ENCODE data around the gene IGSF3.
"Not testable (repeated sequence)": the region's sequence is repeated elsewhere in the genome, so short reads cannot be mapped to it uniquely, and the experiment has no call there.

IGSF3 gene

GRCh38 chr1:116595065-116595840 is 72.3 kb downstream of the IGSF3 start:
- not testable (repeated sequence) for DNase-seq

GRCh38 chr1:116593977-116594376 is 73.6 kb downstream of the IGSF3 start:
- DNase-seq = not testable (repeated sequence)

- not testable (repeated sequence) for DNase-seq
These were observed 74.1 kb downstream of the IGSF3 start for GRCh38 chr1:116593401-116593800.

DNA sequence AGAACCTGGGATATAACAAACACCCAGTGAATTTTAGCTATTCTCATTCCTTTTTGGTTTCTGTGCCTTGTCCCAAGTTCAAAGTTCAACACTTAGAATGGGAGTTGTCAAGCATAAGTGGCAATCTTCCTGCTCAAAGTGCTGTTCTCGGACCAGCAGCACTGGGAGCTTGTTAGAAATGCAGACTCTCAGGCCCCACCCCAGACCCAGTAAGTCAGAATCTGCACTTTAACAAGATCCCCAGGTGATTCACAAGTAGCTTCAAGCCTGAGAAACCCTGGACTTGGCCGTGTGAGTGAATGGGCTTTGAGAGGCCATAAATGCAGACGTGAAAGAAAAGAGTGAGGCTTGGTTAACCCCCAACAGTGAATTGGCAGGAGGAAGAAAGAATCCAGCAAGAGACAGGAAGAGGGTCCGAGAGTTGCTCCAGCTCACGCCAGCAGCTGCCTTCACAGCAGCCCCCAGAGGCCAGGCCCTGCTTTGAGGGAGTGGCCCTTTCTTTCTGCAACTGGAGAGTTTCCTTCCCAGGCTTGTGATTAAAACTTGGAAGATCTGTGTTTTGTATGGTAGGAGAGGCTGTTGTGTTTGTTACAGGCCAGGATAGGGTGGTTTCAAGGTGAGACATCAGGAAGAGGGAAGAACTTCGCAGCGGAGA is 75.5 kb downstream of the IGSF3 start:
- DNase-seq = not testable (repeated sequence)

- not testable (repeated sequence) for DNase-seq
These were observed 76.3 kb downstream of the IGSF3 start for GRCh38 chr1:116591006-116591950.

DNA sequence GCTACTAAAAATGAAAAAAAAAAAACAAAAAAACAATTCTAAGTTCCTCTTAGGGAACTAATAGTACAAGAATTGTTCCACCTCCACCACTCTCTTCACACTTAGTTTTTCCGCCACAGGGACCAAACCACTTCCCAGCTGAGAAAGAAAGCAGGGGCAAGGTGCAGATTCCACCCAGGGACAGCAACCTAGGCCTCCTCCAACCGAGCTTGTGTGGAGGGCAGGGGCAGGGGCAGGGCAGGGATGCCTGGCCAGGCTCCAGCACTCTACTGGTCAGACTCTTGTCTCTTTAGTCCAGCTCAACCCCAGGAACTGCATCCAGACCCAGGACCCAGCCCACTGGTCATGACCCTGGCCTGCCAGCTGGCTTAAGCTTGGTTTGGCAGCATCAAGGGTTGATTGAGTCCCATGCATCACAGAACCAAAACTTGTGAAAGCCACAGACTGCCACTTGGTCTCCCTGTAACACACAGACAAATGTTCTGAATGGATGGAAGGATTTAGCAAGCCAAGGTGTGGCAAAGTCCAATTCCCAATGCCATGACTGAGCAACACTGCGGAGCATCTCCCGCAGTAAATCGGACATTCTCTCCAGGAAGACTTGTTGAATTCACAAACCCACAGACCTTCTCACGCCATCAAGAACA is 77.1 kb downstream of the IGSF3 start:
- not testable (repeated sequence) for DNase-seq

- not testable (repeated sequence) for DNase-seq
These were observed 78.3 kb downstream of the IGSF3 start for GRCh38 chr1:116589101-116589735.

GRCh38 chr1:116587501-116588227 is 79.9 kb downstream of the IGSF3 start:
- DNase-seq = no peak

- no peak for DNase-seq
These were observed 80.8 kb downstream of the IGSF3 start for GRCh38 chr1:116586741-116587143.

GRCh38 chr1:116585886-116586285 is 81.6 kb downstream of the IGSF3 start:
- no peak for DNase-seq

GRCh38 chr1:116581323-116581885 is 86.1 kb downstream of the IGSF3 start:
- no peak for DNase-seq

DNA sequence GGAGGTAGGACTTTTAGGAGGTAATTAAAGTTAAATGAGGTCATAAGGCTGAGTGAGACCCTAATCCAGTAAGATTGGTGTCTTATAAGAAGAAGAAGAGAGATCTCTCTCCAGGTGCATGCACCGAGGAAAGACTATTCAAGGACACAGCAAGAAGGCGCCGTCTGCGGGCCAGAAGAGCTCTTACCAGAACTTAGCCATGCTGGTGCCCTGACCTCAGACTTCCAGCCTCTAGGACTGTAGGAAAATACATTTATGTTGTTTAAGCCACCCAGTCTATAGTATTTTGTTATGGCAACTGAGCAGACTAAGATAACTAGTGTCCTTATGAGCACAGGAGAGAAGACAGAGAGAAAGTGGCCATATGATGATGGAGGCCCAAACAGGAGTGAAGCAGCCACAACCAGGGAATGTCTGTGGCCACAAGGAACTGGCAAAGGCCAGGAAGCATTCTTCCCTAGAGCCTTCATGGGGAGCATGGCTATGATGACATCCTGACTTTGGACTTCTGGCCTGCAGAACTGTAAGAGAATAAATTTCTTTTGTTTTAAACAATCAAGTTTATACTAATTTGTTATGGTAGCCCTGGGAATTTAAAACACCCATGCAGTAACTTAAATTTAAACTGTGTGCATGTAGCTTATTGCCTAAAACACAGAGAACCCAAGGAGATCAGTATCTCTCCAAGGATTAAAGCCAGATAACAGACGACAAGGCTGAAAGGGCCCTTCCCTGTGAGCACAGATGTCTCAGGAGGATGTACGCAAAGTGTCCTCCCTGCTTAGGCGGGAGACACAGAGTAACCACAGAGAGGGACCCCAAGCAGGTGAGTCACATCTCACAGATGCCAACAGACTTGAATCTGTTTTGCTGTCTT is 86.8 kb downstream of the IGSF3 start:
- DNase-seq = no peak

DNA sequence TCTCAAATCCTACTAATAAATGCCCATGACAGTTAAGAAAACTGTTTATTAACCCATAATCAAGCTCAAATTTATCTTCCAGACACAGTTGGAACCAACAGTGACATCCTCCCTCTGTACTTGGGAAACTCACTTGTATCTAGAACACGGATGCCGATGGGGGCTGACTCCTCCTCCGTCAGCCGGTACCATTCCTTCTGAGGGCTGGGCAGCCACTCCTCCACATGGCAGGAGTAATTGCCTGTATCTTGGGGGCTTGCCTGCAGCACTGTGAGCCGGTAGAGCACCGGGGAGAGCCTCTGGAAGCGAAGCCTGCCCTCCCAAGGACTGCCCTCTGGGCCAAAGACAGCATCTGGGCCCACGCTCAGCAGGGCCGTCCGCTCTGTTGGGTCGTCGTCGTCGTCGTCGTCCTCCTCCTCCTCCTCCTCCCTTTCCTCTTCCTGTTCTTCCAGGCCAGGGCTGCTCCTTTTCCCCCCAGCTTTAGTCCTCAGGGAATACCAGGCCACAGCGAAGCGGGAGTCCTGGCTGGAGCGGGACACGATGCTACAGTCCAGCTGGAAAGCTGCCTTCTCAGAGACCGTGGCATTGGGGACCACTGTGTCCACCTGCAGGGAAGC is 88.2 kb downstream of the IGSF3 start:
- DNase-seq = no peak

DNA sequence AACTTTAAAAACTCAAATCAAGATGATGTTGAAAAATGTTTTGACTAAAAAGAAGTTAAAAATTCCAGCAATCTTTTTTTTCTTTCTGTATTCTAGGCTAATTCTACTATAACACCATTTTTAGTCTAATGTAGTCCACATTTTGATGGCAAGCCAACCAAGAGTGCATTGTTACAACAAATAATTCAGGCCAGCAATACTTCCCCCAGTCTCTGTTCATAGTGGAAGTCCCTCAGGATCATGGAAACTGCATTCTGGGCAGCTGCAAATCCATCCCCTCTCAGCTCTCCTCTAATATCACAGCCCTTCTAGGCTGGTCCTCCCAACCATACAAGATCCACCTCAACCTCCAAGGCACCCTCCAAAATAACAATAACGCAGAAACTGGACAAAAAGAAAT is 89.0 kb downstream of the IGSF3 start:
- no peak for DNase-seq

DNA sequence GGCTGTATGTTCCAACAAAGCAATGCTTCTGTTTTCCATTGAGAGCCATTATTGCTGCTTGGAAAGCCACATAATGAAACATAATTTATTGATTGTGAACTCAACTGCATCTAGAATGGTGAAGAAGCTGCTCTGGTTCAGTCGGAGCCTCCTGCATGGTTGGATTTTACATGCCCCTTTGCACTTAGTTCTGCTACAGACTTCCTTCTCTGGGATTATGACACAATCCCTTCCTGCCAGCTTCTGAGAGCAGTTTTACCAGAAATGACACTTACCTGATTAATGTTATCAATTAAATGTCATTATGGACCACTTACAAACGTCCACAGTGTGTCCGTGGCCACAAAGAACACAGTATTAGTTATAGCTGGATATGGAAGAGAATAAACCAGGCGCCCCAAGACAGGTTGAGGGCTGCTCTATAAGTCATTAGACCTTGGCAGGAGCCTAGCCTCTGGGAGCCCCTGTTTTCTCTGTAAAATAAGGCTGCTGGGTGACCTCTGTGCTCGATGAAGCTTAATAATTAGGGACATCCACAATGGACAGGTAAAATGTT is 89.7 kb downstream of the IGSF3 start:
- DNase-seq = no peak

GRCh38 chr1:116574581-116575291 is 92.8 kb downstream of the IGSF3 start:
- DNase-seq = peak; percentile 49

GRCh38 chr1:116573431-116574095 is 94.0 kb downstream of the IGSF3 start:
- no peak for DNase-seq
